Stimulated activated CD8-positive, alpha-beta memory T cell treated with anti-CD3 and anti-CD28 coated beads, Interleukin-15, amount 100 ng/mL, for 4 hours (primary cell): ENCODE measurements around the gene ARID3A.
A peak's percentile ranks its signal among the peaks of the same experiment; 100 is the strongest.

Experiments used
- DNase-seq, 2 donors: peaks; one replicate each; pipeline ENCODE4 v3.0.0-alpha.2; 2020; ENCODE audit warnings: low read depth in 2 of 2

ARID3A gene

GRCh38 chr19:988081-988480 is 62.2 kb downstream of the ARID3A start:
- DNase-seq = no peak

- no peak for DNase-seq
Observed at GRCh38 chr19:988510-988909, 62.7 kb downstream of the ARID3A start.

- no peak for DNase-seq
Observed at GRCh38 chr19:989381-990081, 63.7 kb downstream of the ARID3A start.

GRCh38 chr19:990119-990571 is 64.3 kb downstream of the ARID3A start:
- no peak for DNase-seq

GRCh38 chr19:990746-991145 is 64.9 kb downstream of the ARID3A start:
- no peak for DNase-seq

GRCh38 chr19:991174-991931 is 65.5 kb downstream of the ARID3A start:
- DNase-seq = peak in 1 of 2 donors; percentile 14

- no peak for DNase-seq
Observed at GRCh38 chr19:991932-992669, 66.3 kb downstream of the ARID3A start.

- DNase-seq = no peak
Observed at GRCh38 chr19:992670-993055, 66.8 kb downstream of the ARID3A start.

GRCh38 chr19:993361-993830 is 67.6 kb downstream of the ARID3A start:
- DNase-seq = no peak

- no peak for DNase-seq
Observed at GRCh38 chr19:993831-994393, 68.1 kb downstream of the ARID3A start.

- no peak for DNase-seq
Observed at GRCh38 chr19:994516-994915, 68.7 kb downstream of the ARID3A start.

- DNase-seq = no peak
Observed at GRCh38 chr19:995051-995827, 69.4 kb downstream of the ARID3A start.

- peak; percentile 42 to 61 for DNase-seq
Observed at GRCh38 chr19:996051-996838, 70.4 kb downstream of the ARID3A start.

GRCh38 chr19:998064-998463 is 72.2 kb downstream of the ARID3A start:
- no peak for DNase-seq

- DNase-seq = no peak
Observed at GRCh38 chr19:999379-999719, 73.5 kb downstream of the ARID3A start.

GRCh38 chr19:1000095-1000494 is 74.3 kb downstream of the ARID3A start, which contains the start of gene GRIN3B:
GRIN3B (plus strand) TSS chr19:1000419; CDS start chr19:1000438, 19 bp downstream.
- peak in 1 of 2 donors; percentile 25 for DNase-seq

- DNase-seq = no peak
Observed at GRCh38 chr19:1000591-1001537, 75.0 kb downstream of the ARID3A start.

- DNase-seq = peak in 1 of 2 donors; percentile 34
Observed at GRCh38 chr19:1001538-1002166, 75.8 kb downstream of the ARID3A start.

GRCh38 chr19:1002600-1002999 is 76.8 kb downstream of the ARID3A start:
- no peak for DNase-seq
